ENCODE data around the gene THADA.

Gene THADA

DNA sequence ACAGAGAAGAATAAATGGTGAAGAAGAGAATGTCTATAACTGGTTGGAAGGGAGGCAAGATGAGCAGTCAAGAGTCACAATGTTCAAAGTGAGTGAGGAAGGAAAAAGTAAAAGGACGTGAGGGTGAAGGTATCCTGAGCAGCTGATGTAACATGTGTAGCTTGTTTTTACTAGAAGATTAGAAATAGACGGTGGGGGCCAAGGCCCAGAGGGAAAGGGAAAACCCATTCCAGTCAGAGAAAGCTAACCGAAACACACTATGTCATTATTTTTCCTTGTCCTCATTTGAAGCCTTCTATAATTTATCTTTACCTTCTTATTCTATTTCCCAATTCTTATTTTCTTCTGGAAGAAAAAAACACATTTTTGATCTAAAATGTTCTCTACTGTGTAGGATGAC lies 176.6 kb downstream of the THADA start:
- H3K4me3 ChIP-seq (ENCODE audit: control insufficient read depth, low read depth, low read length), result no peak overlapping the region
- TF ChIP-seq, protein P1, sequence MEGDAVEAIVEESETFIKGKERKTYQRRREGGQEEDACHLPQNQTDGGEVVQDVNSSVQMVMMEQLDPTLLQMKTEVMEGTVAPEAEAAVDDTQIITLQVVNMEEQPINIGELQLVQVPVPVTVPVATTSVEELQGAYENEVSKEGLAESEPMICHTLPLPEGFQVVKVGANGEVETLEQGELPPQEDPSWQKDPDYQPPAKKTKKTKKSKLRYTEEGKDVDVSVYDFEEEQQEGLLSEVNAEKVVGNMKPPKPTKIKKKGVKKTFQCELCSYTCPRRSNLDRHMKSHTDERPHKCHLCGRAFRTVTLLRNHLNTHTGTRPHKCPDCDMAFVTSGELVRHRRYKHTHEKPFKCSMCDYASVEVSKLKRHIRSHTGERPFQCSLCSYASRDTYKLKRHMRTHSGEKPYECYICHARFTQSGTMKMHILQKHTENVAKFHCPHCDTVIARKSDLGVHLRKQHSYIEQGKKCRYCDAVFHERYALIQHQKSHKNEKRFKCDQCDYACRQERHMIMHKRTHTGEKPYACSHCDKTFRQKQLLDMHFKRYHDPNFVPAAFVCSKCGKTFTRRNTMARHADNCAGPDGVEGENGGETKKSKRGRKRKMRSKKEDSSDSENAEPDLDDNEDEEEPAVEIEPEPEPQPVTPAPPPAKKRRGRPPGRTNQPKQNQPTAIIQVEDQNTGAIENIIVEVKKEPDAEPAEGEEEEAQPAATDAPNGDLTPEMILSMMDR (IDR thresholded peaks at IDR 0.05; ENCODE audit: control insufficient read depth, insufficient read depth, low read depth, low read length, missing control alignments), result no peak
- DNase-seq (ENCODE audit: low read depth), result no peak

DNA sequence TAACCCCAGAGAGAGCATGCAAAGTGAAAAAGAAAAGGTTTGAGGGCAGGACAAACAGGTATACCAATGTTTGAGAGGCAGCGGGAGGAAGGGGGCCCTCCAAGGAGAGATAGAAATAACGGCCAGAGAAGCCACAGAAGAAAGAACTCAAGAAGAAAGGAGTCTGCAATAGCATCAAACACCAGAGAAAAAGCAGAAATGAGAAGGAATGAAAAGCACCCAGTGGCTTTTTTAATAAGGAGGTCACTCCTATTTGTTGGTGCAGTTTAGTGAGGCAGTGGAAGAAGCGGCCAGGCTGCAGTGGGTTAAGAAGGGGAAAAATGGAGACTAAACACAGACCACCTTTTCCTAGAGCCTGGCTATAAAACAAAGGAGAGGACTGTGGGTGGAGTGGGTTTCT lies 177.2 kb downstream of the THADA start:
- no peak overlapping the region for H3K4me3 ChIP-seq (ENCODE audit: control insufficient read depth, low read depth, low read length)
- TF ChIP-seq, protein P1 (IDR thresholded peaks at IDR 0.05; ENCODE audit: control insufficient read depth, insufficient read depth, low read depth, low read length, missing control alignments), result no peak
- no peak for DNase-seq (ENCODE audit: low read depth)

DNA sequence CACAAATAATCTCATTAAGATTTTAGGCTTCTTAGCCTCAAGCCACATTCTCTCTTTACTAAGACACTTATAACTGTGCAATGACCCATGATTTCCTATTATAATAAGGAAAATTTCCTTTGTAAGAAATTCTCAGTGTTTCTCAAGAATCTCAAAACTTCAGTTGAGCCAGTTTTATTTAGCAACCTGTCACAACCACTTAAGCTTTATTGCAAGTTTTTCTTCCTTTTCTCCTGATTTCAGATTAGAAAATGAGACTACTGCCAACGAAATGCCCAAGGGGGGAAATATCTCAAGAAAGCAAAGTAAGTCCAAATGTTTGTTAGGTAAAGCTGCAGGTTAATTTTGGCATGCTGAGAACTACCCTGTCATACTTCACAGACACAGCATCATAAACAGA lies 178.5 kb downstream of the THADA start:
- TF ChIP-seq, protein P1 (IDR thresholded peaks at IDR 0.05; ENCODE audit: control insufficient read depth, insufficient read depth, low read depth, low read length, missing control alignments), result no peak
- DNase-seq (ENCODE audit: low read depth), result no peak
- H3K4me3 ChIP-seq (ENCODE audit: control insufficient read depth, low read depth, low read length), result no peak overlapping the region

DNA sequence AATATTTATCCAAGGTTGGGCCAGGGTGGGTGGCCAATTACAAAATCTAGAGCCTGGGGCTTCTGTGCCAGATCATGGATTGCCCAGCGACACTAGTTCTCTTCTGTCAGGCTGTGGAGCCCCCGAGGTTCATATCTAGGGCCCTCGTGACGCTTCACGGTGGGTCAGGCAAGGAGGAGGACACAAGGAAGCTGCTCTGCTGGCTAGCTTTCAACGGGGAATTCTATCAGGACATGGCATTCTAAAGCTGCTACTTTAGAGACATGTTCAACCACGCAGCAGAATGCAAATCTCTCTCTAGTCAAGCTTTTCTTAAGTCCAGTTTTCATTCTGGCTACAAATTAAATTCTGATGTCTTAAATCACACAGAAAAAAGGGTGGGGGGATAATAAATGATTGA lies 180.2 kb downstream of the THADA start:
- no peak overlapping the region for H3K4me3 ChIP-seq (ENCODE audit: control insufficient read depth, low read depth, low read length)
- TF ChIP-seq, protein P1 (IDR thresholded peaks at IDR 0.05; ENCODE audit: control insufficient read depth, insufficient read depth, low read depth, low read length, missing control alignments), result no peak
- DNase-seq (ENCODE audit: low read depth), result no peak

DNA sequence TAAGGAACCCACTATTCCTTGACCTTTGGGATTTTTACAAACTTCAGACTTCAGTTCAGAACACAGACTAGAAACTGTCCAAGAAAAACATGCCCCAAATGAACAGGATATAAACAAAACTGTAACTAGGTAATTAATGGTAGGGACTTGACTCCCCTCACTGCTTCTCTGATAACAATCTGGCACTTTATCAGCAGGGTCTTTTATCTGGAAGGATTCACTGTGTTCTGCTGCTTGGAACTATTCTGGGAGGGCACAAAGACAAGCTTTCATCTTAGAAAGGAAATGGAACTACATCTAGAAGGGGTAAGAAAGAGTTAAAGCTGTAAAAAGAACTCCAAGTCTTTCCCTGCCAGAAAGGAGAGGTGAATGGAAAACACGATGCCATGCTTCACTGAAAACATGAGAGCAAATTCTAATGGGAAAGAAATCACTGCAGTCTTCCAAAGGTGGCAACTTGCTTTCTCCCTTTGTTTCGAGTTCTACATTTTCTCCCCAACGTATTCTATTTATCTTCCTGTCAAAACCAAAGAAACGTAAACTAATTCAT lies 181.2 kb downstream of the THADA start:
- no peak overlapping the region for H3K4me3 ChIP-seq (ENCODE audit: control insufficient read depth, low read depth, low read length)
- no peak for DNase-seq (ENCODE audit: low read depth)
- TF ChIP-seq, protein P1 (IDR thresholded peaks at IDR 0.05; ENCODE audit: control insufficient read depth, insufficient read depth, low read depth, low read length, missing control alignments), result no peak

DNA sequence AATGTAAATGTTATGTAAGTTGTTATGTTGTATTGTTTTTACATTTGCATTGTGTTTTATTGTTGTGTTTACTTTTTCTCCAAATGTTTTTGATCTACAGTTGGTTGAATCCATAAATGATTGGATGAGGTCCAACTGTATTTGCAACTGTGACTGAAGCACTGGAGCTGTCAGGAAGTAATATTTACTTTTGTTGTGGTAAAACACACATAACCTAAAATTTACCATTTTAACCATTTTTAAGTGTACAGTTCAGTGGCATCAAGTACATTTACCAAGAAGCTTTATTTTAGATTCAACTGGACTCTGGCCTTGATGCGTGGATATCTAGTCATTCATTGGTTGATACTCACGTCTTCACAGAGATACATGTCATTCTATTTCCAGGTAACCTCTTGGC lies 181.8 kb downstream of the THADA start:
- H3K4me3 ChIP-seq (ENCODE audit: control insufficient read depth, low read depth, low read length), result no peak overlapping the region
- TF ChIP-seq, protein P1 (IDR thresholded peaks at IDR 0.05; ENCODE audit: control insufficient read depth, insufficient read depth, low read depth, low read length, missing control alignments), result no peak
- no peak for DNase-seq (ENCODE audit: low read depth)

Measured in AG09309 (cell line).